GM11168 (cell line): ENCODE data around the gene CISD1.
"Not testable (repeated sequence)": the region's sequence is repeated elsewhere in the genome, so short reads cannot be mapped to it uniquely, and the experiment has no call there.

Experiments
- in situ Hi-C: fragments of 300-500 bp; cut with MboI; formaldehyde crosslinking; loops from one replicate; pipeline ENCODE4 v1.12.0; 2022; ENCODE audit warnings: low sequenced_read_pairs; ENCODE audit not compliant: unreplicated experiment

CISD1 gene

DNA sequence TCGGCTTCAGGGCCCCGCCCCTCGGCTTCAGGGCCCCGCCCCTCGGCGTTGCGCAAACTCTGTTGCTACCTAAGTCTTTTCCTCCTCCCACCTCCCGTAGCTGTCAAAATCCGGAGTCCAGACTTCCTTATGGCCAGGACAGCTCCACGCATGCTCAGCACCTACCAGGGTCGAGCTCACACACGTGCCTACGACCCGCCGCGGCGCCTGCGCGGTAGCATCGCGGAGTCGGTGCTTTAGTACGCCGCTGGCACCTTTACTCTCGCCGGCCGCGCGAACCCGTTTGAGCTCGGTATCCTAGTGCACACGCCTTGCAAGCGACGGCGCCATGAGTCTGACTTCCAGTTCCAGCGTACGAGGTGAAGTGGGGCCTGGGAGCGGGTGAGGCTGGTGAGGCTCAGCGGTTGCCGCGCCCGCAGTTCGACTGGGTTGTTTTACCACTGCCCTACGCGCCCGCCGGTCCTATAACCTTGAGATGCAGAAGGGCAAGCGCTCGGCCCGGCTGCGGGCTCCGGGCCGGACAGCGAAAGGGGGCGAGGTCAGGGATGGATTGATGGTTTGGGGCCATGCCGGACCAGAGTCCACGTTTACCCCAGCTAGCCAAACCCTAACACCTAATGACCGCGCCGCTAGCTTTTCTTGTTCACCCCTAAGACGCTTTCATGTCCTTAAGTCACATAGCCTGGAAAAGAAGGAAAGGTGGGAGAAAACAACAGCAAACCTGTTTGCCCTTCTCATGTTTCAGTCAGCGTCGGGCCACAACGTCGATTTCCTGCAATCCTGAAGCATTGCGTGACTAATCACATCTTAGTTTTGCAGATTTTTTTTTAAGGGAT lies at the start of gene CISD1:
Gene CISD1, plus strand, starts transcription at position 217 of the 836 bp plus-strand sequence. Its CDS starts 112 bp downstream, at position 329.
- in situ Hi-C loops, result no loop called here

DNA sequence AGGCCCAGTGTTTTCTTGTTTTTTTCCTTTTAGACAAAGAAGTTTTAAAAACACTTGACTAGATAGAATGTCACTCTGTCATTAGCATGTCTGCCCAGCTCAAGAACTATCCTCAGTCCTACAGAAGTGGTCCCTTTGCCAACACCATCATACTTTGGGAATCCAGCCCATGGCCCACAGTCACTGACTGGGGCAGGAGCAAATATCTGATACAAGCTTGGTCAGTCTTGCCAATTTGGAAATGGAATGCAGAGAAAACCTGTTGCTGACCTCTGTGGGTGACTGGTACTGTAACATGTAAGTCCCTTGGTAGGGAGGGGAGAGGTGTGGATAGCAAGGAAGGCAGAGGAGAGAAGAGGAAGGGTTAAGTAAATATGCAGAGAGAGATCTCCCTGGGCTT lies 49.1 kb upstream of the CISD1 start:
- in situ Hi-C loops, result no loop called here

DNA sequence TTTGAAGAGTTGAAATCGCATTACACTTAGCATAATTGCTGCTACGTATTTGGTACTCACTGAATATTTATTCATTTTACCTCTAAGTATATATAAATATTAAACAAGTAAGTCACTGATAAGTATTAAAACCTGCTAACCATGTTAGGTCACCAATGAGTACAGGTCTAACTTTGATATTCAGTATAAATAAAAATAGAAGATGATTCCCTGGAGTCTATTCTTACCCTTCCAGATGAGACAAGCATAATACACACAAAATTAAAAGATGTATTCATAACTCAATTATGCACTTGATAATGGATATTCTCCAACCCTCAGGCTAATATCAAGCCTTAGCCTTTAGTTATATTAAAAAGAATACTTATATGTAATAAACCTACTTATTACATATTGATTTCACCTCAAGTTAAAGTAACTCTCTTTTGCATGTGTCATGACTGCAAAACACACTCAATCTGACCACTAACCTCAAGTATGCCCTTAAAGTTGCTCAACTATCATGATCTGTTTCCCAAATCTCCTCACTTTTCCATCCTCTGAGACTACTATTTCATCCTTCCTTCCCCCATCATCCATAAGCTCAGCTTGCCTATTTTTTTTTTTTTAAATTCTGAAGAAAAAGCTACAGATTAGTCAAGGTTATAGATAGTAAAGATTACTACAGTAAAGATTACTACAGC lies 48.1 kb upstream of the CISD1 start:
- in situ Hi-C loops, result no loop called here

DNA sequence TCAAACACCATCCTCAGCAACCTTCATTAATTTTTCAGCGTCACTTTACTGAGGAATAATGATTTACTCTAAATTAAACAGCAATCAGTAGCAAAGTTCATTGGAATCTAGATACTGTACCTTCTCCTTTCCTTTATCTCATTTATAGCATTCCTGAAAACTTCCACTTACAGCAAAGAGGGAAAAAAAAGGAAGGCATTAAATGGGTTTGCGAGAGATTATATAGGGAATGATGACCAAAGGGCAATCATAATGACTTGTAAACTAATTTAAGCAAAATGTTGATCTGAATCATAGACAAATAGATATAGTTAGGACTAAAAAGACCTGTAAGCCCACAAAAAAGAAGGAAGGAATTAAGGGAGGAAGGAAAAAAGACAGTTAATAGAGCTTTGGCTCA lies 43.3 kb upstream of the CISD1 start:
- in situ Hi-C loops, result no loop called here

DNA sequence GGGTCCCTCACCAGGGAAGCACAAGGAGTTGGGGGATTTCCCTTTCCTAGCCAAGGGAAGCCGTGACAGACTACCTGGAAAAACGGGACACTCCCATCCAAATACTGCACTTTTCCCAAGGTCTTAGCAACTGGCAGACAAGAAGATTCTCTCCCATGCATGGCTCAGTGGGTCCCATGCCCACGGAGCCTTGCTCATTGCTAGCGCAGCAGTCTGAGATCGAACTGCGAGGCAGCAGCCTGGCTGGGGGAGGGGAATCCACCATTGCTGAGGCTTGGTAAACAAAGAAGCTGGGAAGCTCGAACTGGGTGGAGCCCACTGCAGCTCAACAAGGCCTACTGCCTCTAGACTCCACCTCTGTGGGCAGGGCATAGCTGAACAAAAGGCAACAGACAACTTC lies 39.1 kb upstream of the CISD1 start:
- in situ Hi-C loops, result not testable (repeated sequence)

DNA sequence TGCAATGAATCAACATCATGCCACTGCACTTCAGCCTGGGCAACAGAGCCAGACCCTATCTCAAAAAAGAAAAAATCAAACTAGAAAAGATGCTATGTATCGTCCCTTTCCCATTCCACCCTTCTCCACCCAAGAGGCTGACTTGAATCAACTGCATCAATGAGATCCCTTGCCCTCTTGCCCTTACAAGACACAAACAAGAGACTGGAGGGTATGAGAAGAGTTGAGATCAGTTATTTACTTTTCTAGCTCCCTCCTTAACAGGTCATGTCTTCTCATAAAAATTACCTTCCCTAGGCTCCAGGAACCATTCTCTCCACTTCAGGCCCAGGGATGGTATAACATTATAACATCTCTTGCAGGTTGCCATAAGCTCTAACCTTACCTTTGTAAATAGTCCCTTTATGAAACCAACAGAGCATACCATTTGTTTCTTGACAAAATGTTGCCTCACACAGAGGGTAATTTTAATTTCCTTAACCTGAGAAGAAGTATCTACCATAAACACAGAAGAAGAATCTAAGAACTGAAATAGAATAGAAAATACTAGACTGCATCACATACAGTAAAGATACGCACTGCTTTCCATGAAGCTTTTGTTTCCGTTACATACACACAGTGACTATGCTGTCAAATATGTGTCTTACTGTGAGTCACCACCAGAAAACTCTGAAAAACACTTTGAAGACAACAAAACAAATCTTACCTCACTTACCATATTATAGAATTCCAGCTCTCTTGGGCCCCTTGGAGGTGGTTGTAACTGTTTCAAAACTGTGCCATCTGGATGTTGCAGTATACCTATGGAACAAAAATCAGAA lies 31.7 kb upstream of the CISD1 start:
- in situ Hi-C loops, result no loop called here

DNA sequence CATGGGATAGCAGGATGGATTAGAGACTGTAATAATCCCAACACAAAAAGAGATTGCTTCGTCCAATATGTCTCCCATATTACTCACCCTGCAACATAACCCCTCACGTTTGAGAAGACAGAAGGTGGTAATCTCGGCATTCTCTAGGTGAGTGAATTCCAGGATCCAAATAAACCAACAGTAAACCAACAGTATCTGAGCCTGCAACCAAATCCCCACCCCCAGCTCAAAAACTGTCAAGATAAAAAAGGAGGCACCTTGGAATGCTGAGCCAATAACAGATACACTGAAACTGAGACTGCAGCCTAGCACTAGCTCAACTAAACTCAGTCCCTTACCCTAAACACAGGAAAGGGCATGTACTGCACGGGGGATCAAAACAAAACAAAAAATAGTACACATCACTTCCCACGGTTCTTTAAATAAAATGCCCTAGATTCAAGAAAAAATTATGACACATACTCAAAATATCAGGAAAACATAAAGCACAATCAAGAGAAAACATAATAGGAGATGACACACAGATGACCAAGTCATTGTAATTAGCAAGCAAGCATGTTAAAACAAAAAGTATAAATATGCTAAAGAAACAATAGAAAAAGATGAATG lies 29.3 kb upstream of the CISD1 start:
- in situ Hi-C loops, result no loop called here

DNA sequence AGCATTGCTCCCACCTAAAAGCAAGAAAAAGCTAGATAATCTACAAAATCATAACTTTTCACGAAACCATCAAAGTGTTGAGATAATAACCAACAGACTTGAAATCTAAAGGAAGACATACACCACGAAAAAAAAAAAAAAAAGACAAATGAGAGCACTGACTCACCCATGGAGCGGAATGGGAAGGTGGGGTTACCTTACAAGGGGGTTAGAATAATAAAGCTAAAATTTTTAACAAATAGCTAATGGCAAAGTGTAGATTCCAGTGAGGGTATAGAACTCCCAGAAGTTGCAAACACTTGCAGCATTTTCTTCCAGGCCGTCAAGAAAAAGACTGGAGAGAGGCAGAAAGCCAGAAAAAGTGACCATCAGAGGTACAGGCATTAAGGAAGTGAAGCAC lies 28.4 kb upstream of the CISD1 start:
- in situ Hi-C loops, result no loop called here

DNA sequence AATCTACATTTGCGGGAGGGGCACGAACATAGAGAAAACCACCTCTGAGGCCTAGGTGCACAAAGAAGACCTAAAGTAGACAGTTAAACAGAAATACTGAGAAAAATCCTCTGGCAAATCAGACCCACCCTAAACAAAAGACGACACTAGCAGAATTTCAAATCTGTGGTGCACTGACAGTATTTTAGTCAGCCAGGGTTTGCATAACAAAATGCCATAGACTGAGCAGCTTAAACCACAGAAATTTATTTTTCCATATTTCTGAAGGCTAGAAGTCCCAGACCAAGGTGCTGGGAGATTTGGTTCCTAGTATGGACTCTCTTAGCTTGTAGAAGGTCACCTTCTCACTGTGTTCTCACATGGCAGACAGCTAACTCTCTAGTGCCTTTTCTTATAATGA lies 27.6 kb upstream of the CISD1 start:
- in situ Hi-C loops, result no loop called here

DNA sequence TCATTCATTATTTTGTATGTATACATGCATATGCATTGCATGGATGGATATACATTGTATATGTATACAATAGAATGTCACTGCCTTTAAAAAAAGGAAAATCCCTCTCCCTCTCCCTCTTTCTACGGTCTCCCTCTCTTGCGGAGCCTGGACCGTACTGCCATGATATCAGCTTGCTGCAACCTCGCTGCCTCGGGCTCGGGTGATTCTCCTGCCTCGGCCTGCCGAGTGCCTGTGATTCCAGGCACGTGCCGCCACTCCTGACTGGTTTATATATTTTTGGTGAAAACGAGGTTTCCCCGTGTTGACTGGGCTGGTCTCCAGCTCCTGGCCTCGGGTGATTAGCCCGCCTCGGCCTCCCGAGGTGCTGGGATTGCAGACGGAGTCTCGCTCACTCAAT lies 25.7 kb upstream of the CISD1 start:
- in situ Hi-C loops, result no loop called here

DNA sequence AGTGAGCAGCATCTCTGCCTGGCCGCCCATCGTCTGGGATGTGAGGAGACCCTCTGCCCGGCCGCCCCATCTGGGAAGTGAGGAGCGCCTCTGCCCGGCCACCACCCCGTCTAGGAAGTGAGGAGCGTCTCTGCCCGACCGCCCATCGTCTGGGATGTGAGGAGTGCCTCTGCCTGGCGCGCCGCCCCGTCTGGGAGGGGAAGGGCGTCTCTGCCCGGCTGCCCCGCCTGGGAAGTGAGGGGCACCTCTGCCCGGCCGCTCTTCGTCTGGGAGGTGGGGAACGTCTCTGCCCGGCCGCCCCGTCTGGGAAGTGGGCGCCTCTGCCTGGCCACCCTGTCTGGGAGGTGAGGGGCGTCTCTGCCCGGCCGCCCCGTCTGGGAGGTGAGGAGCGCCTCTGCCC lies 25.2 kb upstream of the CISD1 start:
- in situ Hi-C loops, result not testable (repeated sequence)

DNA sequence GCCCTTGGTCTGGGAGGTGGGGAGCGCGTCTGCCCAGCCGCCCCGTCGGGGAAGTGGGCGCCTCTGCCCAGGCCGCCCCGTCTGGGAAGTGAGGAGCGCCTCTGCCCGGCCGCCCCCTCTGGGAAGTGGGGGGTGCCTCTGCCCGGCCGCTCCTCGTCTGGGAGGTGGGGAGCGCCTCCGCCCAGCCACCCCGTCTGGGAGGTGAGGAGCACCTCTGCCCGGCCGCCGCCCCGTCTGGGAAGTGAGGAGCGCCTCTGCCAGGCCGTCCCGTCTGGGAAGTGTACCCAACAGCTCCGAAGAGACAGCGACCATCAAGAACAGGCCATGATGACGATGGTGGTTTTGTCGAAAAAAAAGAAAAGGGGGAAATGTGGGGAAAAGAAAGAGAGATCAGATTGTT lies 24.7 kb upstream of the CISD1 start:
- in situ Hi-C loops, result not testable (repeated sequence)

DNA sequence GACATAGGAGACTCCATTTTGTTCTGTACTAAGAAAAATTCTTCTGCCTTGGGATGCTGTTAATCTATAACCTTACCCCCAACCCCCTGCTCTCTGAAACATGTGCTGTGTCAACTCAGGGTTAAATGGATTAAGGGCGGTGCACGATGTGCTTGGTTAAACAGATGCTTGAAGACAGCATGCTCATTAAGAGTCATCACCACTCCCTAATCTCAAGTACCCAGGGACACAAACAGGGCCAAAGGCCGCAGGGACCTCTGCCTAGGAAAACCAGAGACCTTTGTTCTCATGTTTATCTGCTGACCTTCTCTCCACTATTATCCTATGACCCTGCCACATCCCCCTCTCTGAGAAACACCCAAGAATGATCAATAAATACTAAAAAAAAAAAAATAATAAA lies 24.3 kb upstream of the CISD1 start:
- in situ Hi-C loops, result not testable (repeated sequence)

DNA sequence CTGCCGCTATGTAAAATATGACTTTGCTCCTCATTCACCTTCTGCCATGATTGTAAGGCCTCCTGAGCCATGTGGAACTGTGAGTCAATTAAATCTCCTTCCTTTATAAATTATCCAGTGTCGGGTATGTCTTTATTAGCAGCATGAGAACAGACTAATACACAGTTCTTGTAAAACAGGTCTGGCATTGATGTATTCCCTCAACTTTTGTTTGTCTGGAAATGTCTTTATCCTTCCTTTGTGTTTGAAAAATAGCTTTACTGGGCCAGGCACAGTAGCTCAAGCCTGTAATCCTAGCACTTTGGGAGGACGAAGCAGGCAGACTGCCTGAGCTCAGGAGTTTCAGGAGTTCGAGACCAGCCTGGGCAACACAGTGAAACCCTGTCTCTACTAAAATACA lies 15.8 kb upstream of the CISD1 start:
- in situ Hi-C loops, result no loop called here

DNA sequence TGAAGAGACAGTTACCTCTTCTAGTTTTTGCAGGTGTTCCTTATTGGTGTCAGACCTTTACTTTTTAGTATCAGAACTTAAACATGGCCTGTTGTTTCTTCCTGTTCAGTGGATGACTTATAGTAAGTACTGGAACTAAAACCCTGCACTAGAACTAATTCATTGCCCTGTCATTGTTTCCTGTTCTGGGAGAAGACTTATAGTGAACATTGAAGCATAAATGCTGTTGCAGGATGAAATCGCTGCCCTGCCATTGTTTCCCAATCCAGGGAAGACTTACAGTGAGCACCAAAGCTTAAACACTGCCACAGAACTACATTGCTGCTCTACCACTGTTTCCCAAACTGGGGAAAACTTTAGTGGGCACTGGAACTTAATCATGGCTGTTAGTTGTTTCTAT lies 14.3 kb upstream of the CISD1 start:
- in situ Hi-C loops, result no loop called here

DNA sequence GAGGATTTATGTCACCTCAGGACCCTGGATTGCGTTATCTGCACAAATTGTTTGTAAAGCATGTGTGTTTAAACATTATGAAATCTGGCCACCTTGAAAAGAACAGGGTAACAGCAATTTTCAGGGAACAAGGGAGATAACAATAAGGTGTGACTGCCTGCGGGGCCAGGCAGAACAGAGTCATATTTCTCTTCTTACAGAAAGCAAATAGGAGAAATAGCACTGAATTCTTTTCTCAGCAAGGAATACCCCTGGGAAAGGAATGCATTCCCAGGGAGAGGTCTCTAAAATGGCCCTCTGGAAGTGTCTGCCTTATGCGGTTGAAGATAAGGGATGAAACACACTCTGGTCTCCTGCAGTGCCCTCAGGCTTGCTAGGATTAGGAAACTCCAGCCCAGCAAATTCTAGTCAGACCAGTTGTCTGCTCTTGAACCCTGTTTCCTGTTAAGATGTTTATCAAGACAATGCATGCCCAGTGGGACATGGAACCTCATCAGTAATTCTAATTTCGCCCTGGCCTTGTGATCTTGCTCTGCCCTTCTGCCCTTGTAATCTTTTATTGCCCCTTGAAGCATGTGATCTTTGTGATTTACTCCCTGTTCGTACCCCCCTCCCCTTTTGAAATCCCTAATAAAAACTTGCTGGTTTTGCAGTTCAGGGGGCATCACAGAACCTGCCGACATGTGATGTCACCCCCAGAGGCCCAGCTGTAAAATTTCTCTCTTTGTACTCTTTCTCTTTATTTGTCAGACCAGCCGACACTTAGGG lies 12.8 kb upstream of the CISD1 start:
- in situ Hi-C loops, result not testable (repeated sequence)

DNA sequence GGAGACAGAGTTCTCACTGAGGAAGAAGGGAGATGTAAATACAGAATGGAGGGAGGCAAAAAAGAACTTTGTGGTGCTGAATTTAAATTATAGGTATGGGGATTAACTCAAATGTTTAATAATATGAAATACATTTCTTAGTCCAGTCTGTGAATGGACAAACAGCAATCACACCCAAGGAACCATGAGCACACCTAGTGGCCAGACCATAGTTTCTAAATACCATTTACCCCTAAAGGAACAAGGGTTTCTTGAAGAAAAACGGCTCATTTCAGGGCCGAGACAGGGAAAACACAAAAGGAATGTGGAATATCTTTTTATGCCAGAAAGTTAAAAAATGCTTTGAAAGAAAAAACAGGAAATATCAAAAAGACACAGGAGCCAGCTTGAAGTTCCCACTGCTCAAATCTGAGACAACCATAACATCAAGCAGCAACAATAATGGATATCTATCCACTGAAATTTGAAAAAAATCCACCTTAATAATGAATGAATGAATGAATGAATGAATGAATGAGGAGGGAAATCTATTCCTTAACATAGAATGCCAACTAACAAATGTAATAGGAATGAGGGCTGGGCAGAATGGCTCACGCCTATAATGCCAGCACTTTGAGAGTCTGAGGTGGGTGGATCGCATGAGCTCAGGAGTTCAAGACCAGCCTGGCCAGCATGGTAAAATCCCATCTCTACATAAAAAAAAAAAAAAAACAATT lies 9.8 kb upstream of the CISD1 start:
- in situ Hi-C loops, result no loop called here

DNA sequence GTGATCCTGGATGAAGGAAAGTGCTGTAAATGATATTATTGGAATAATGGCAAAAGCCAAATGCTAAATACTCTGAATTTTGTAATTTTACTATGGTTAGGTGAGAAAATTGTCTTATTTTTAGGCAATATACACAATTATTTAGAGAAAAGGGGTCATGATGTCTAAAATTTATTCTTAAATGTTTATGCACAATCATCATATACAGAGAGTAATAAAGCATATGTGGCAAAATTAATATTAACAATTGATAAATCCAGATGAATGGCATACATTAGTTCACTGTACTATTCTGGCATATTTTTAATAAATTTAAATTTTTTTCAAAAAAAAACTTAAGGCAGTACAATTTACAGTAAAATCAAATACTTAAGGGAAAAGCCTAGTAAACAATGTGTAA lies 8.6 kb upstream of the CISD1 start:
- in situ Hi-C loops, result no loop called here

DNA sequence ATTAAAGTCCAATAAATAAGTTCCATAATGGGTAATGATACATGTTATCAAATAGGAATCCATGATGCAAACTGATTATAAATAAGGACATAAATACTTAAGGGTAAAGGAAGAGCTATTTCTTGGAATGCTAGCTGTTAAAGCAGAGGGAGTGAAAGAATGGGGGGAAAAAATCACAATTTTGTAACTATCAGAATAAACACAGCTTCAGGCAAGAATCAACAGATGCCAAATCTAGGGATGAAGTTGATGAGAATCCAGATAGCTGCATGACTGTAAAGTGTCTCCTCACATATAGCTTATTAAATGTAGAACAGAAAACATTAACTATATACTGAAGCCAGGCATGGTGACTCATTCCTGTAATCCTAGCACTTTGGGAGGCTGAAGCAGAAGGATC lies 6.2 kb upstream of the CISD1 start:
- in situ Hi-C loops, result no loop called here
